CD8-positive, alpha-beta memory T cell (primary cell): Measurements from ENCODE around the gene TRMT61A. TPM values are rescaled to one million over a fixed set of nuclear protein-coding genes. Genes with fewer than 3 reads are reported as not detected.

Experiments used
- CTCF ChIA-PET: fragments of 350-600 bp; sonication (Branson Sonifier 250); formaldehyde crosslinking; loops from one replicate; lab custom pipeline; 2021; ENCODE audit warnings: antibody characterized with exemption; lab: Charles Lee
- POLR2A ChIA-PET: fragments of 350-600 bp; sonication (Branson Sonifier 250); formaldehyde crosslinking; loops from one replicate; lab custom pipeline; 2021; ENCODE audit warnings: antibody characterized with exemption; lab: Charles Lee
- DNase-seq, 5 donors: peaks; one replicate each; pipeline versions ENCODE4 v3.0.0 to v3.0.0-alpha.2; 2020 to 2022; ENCODE audit warnings: mixed read lengths in 1 of 5
- H3K27ac ChIP-seq: one replicate; pipeline ENCODE4 v1.7.0; 2013; ENCODE audit warnings: low read depth, mild to moderate bottlenecking, low read length, moderate library complexity
- H3K27me3 ChIP-seq: 2 replicates; pipeline ENCODE4 v1.7.0; 2013; ENCODE audit warnings: low read length, mild to moderate bottlenecking; ENCODE audit not compliant: insufficient read depth, poor library complexity, severe bottlenecking
- H3K36me3 ChIP-seq: 2 replicates; pipeline ENCODE4 v1.7.0; 2013; ENCODE audit warnings: mild to moderate bottlenecking, low read length, moderate library complexity; ENCODE audit not compliant: insufficient read depth
- H3K4me1 ChIP-seq: 2 replicates; pipeline ENCODE4 v1.7.0; 2013; ENCODE audit warnings: mild to moderate bottlenecking, low read length, moderate library complexity; ENCODE audit not compliant: insufficient read depth
- H3K4me3 ChIP-seq: 2 replicates; pipeline ENCODE4 v1.7.0; 2013; ENCODE audit warnings: mild to moderate bottlenecking, low read length
- H3K9me3 ChIP-seq: 2 replicates; pipeline ENCODE4 v1.7.0; 2013; ENCODE audit warnings: mild to moderate bottlenecking, low read length
- H3K27ac Mint-ChIP-seq, 8 donors: one replicate each; pipeline ENCODE4 v1.8.0; 2020 to 2021; ENCODE audit warnings: mixed read lengths in 8 of 8, mild to moderate bottlenecking in 6 of 8, inconsistent platforms in 3 of 8, moderate library complexity in 3 of 8
- H3K27me3 Mint-ChIP-seq, 2 donors: one replicate each; pipeline ENCODE4 v1.8.0; 2020 to 2021; ENCODE audit warnings: mixed read lengths in 2 of 2, mild to moderate bottlenecking in 1 of 2, moderate library complexity in 1 of 2
- H3K36me3 Mint-ChIP-seq, 3 donors: one replicate each; pipeline ENCODE4 v1.8.0; 2020 to 2021; ENCODE audit warnings: mixed read lengths in 3 of 3, inconsistent platforms in 1 of 3, mild to moderate bottlenecking in 1 of 3
- H3K4me1 Mint-ChIP-seq, 3 donors: one replicate each; pipeline ENCODE4 v1.8.0; 2020 to 2021; ENCODE audit warnings: mixed read lengths in 3 of 3, inconsistent platforms in 1 of 3, mild to moderate bottlenecking in 1 of 3
- H3K4me3 Mint-ChIP-seq, 7 donors: one replicate each; pipeline ENCODE4 v1.8.0; 2020 to 2021; ENCODE audit warnings: mixed read lengths in 7 of 7, mild to moderate bottlenecking in 6 of 7, moderate library complexity in 4 of 7, inconsistent platforms in 2 of 7
- H3K9me3 Mint-ChIP-seq, 5 donors: one replicate each; pipeline ENCODE4 v1.8.0; 2020 to 2022; ENCODE audit warnings: mixed read lengths in 5 of 5, mild to moderate bottlenecking in 3 of 5, moderate library complexity in 2 of 5, inconsistent platforms in 1 of 5
- polyA plus RNA-seq: library from polyadenylated mRNA; unstranded; fragments of 300-500 nt; fragmentation: Illumina TruSeq; gene quantifications from one replicate; pipeline ENCODE4 v1.2.3, GENCODE V29; 2021
- total RNA-seq, 2 experiments: library from RNA; stranded (reverse); gene quantifications; one replicate each; pipeline ENCODE4 v1.2.3, GENCODE V29; 2021

The TRMT61A gene
- total and polyA plus RNA-seq, 3 experiments from 2014 or later, result 8.2 to 29.5 (median 28.4) TPM

DNA sequence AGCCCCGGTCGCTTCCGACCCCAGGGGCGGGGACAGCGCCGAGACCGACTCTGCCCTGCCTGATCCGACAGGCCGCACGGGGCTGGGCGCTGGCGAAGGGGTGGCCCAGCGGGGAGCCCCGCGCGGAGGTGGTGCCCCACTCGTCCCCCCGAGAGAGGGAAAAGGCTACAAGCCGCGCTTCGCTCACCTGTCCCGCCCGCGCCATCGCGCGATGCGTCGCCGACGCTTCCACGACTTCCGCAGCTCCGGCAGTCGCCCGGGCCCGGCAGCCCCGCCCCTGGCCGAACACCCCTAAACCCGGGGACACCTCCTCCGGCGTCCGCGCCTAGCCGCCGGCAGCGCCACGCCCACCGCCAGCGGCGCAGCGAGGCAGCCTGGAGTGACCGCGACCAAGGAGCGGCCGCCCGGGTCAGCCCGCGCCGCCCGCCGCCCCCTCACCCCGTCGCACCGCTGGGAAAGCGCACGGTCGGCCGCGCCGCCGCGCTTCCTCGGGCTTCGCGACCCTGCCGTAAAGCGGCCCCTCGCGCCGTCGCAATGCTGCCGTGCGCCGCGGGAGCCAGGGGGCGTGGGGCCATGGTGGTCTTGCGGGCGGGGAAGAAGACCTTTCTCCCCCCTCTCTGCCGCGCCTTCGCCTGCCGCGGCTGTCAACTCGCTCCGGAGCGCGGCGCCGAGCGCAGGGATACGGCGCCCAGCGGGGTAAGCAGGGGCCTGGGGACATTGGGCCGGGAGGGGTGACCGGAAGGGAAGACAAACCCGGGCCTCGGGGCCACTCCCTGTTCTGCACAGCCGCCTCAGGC lies 33.6 kb downstream of the TRMT61A start, which contains the start of the genes BAG5 and COA8:
Gene BAG5 (minus strand): TSS at position 229 of the 797 bp plus-strand sequence. CDS start 1,493 bp downstream, outside the sequence.
Gene COA8 (plus strand): TSS at position 532 of the 797 bp plus-strand sequence. CDS start 42 bp downstream, at position 574.
- Mint-ChIP-seq H3K9me3 (no peaks in the 10 kb centered on the region), H3K36me3 (peaks cover 0 to 46% (median 4%) of the 10 kb centered on the region in 3 donors), H3K27me3 (no peaks in the 10 kb centered on the region), H3K4me1 (peaks cover 50 to 74% (median 65%) of the 10 kb centered on the region in 3 donors), H3K4me3 (peak within 1 kb of the TSS; percentile 85 to 96 (median 93)), H3K27ac (peak within 1 kb of the TSS; percentile 75 to 96 (median 93))
- Histone ChIP-seq H3K4me1 (peaks cover 41% of the 10 kb centered on the region), H3K27me3 (no peaks in the 10 kb centered on the region), H3K36me3 (peaks cover 20% of the 10 kb centered on the region), H3K9me3 (no peaks in the 10 kb centered on the region), H3K4me3 (peak within 1 kb of the TSS; percentile 73), H3K27ac (peak within 1 kb of the TSS; percentile 79)
- peak; percentile 79 to 91 (median 87) for DNase-seq
- POLR2A ChIA-PET, result interaction anchor here (0.6 to 1.6 kb wide), 6 partner anchors 33 to 229 kb away, joined by 3 to 8 read pairs (median 6); partner anchors contain the start of genes EIF5, KLC1 and TRMT61A
- CTCF ChIA-PET, result interaction anchor here (1.0 to 1.1 kb wide), 3 partner anchors 9 to 169 kb away, joined by 3 to 4 read pairs (median 3); no protein-coding TSS in a partner anchor

DNA sequence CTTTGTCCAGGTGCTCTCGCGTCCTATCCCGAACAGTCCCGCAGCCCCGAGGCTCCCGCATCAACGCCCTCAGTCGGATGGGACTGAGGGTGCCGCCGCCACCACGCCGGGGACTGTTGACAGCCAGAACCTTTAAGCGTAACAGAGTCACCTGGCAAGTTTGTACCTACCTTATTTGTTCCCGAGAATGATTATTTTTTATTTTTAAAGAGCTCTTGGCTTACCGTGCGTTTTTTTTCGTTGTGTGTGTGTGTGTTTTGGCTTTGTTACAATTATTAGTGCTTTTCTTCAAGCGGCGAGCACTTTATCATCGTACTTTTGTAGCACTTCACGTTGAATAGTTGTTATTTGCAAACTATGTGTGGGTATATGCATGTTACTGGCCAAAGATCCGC lies 34.2 kb downstream of the TRMT61A start:
- Histone ChIP-seq H3K4me1 (peaks cover 39% of the 10 kb centered on the region), H3K27ac (peak overlapping the region; percentile 79), H3K4me3 (peak overlapping the region; percentile 73), H3K27me3 (no peaks in the 10 kb centered on the region), H3K36me3 (peaks cover 19% of the 10 kb centered on the region), H3K9me3 (no peaks in the 10 kb centered on the region)
- no peak for DNase-seq
- CTCF ChIA-PET, result interaction anchor here (1.4 kb wide), 1 partner anchor 32 kb away, joined by 4 read pairs; no protein-coding TSS in a partner anchor
- Mint-ChIP-seq H3K27ac (peak overlapping the region; percentile 70 to 94 (median 84)), H3K27me3 (no peaks in the 10 kb centered on the region), H3K9me3 (no peaks in the 10 kb centered on the region), H3K36me3 (peaks cover 0 to 42% (median 2%) of the 10 kb centered on the region in 3 donors), H3K4me3 (peak overlapping the region; percentile 85 to 96 (median 90)), H3K4me1 (peaks cover 50 to 74% (median 66%) of the 10 kb centered on the region in 3 donors)
- POLR2A ChIA-PET, result no interaction called here

DNA sequence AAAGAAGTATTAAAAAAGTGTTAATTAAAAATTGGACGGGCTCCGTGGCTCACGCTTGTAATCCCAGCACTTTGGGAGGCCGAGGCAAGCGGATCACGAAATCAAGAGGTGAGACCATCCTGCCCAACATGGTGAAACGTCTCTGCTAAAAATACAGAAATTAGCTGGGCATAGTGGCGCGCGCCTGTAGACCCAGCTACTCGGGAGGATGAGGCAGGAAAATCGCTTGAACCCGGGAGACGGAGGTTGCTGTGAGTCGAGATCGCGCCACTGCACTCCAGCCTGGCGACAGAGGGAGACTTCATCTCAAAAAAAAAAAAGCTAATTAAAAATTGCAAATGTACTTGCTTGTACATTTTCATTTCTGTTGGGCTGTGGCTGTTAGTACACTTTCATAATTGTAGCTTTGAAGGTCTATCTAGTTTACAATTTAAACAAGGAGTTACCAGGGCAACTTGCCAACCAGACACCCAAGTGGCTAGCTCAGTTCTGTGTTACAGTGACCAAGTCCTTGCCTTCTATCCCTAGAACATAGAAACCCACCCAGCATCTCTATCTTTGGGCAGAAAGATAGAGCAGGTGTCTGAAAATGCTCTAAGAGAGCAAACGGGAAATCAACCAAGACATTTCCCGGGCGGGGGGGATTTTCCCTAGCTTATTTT lies 35.0 kb downstream of the TRMT61A start:
- H3K4me1 ChIP-seq, result peaks cover 33% of the 10 kb centered on the region
- peak overlapping the region in 5 of 8 donors; percentile 22 to 91 (median 70) for H3K27ac Mint-ChIP-seq
- H3K9me3 ChIP-seq, result no peaks in the 10 kb centered on the region
- DNase-seq, result no peak
- ChIA-PET POLR2A (no interaction called here), CTCF (interaction anchor here (1.4 kb wide), 1 partner anchor 33 kb away, joined by 4 read pairs; no protein-coding TSS in a partner anchor)
- H3K27ac ChIP-seq, result no peak overlapping the region
- H3K9me3 Mint-ChIP-seq, result no peaks in the 10 kb centered on the region
- H3K4me3 ChIP-seq, result no peak overlapping the region
- peaks cover 45 to 67% (median 58%) of the 10 kb centered on the region in 3 donors for H3K4me1 Mint-ChIP-seq
- peaks cover 0 to 36% (median 2%) of the 10 kb centered on the region in 3 donors for H3K36me3 Mint-ChIP-seq
- no peaks in the 10 kb centered on the region for H3K27me3 Mint-ChIP-seq
- H3K27me3 ChIP-seq, result no peaks in the 10 kb centered on the region
- H3K4me3 Mint-ChIP-seq, result peak overlapping the region; percentile 79 to 96 (median 90)
- peaks cover 14% of the 10 kb centered on the region for H3K36me3 ChIP-seq

DNA sequence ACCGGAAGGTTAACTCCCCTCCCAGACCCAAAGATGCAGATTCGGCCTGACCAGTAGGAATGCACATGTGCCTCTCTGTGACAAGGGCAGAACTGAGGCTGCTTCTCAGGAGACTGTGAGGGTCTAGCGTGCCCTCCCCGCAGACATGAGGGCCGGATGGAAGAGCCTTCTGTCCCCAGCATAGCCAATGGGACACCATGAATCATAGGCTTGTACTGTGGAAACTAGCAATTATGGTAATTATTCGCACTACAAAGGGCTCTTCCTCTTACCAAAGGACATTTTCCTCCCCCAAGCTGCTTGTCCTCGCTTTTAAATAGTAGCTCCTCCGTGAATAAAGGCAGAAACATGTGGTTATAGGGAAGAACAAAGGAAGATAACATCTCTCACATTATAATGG lies 40.0 kb downstream of the TRMT61A start:
- POLR2A ChIA-PET, result no interaction called here
- Mint-ChIP-seq H3K36me3 (peaks cover 0 to 20% (median 0%) of the 10 kb centered on the region in 3 donors), H3K27me3 (no peaks in the 10 kb centered on the region), H3K27ac (no peak overlapping the region), H3K4me3 (no peak overlapping the region), H3K9me3 (no peaks in the 10 kb centered on the region), H3K4me1 (peaks cover 13 to 32% (median 18%) of the 10 kb centered on the region in 3 donors)
- Histone ChIP-seq H3K27ac (no peak overlapping the region), H3K9me3 (no peaks in the 10 kb centered on the region), H3K27me3 (no peaks in the 10 kb centered on the region), H3K4me3 (no peak overlapping the region), H3K4me1 (peaks cover 4% of the 10 kb centered on the region), H3K36me3 (peaks cover 3% of the 10 kb centered on the region)
- CTCF ChIA-PET, result interaction anchor here (1.0 kb wide), 1 partner anchor 38 kb away, joined by 3 read pairs; no protein-coding TSS in a partner anchor
- no peak for DNase-seq

DNA sequence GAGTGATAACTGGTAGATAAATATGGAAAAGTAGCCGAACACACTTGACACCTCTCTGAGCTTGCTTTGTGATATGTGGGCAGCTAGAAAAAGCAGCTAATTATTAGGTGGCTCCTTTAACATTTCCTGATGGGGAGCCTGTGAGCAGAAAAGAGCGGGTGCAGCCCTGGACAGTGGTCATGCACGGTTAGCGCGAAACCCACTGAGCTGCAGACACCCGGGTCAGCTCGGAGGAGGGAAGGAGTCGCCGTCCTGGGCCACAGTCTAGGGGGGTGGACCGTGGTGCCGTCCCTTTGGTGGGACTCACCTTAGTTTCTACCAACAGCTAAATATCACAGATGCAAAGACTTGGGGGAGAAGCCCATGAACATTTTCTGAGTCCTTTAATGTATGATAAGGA lies 40.4 kb downstream of the TRMT61A start:
- peaks cover 0 to 24% (median 2%) of the 10 kb centered on the region in 3 donors for H3K36me3 Mint-ChIP-seq
- ChIA-PET POLR2A (no interaction called here), CTCF (interaction anchor here (1.0 kb wide), 1 partner anchor 38 kb away, joined by 3 read pairs; no protein-coding TSS in a partner anchor)
- Histone ChIP-seq H3K27ac (no peak overlapping the region), H3K4me1 (no peaks in the 10 kb centered on the region), H3K9me3 (no peaks in the 10 kb centered on the region), H3K4me3 (no peak overlapping the region), H3K27me3 (no peaks in the 10 kb centered on the region), H3K36me3 (peaks cover 7% of the 10 kb centered on the region)
- H3K4me3 Mint-ChIP-seq, result no peak overlapping the region
- DNase-seq, result no peak
- peaks cover 10 to 28% (median 14%) of the 10 kb centered on the region in 3 donors for H3K4me1 Mint-ChIP-seq
- H3K9me3 Mint-ChIP-seq, result no peaks in the 10 kb centered on the region
- peak overlapping the region in 1 of 8 donors; percentile 26 for H3K27ac Mint-ChIP-seq
- H3K27me3 Mint-ChIP-seq, result no peaks in the 10 kb centered on the region

DNA sequence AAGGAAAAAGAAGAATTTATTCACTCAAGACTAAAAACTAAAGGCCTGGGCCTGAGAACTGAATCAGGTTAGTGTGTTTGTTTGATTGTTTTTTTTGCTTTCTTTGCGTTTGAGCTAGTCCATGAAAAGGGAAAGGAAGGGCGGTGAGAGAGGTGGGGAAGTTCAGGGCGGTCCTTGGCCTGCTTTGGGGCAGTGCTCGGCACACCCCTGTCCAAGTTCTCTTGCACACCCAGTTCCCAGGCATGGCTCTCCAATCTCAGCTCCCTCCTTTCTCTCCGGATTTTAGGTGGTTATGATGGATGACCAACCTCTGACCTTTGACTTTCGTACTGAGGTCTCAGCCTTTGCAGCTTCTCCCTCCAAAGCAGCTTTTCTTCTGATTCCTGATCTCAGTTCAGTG lies 45.1 kb downstream of the TRMT61A start:
- ChIA-PET CTCF (no interaction called here), POLR2A (interaction anchor here (0.6 kb wide), 1 partner anchor 693 kb away, joined by 8 read pairs; no protein-coding TSS in a partner anchor)
- H3K27ac Mint-ChIP-seq, result peak overlapping the region in 1 of 8 donors; percentile 51
- peaks cover 0 to 52% (median 8%) of the 10 kb centered on the region in 3 donors for H3K36me3 Mint-ChIP-seq
- H3K27me3 ChIP-seq, result no peaks in the 10 kb centered on the region
- DNase-seq, result no peak
- H3K9me3 Mint-ChIP-seq, result no peaks in the 10 kb centered on the region
- H3K4me1 ChIP-seq, result no peaks in the 10 kb centered on the region
- H3K4me3 Mint-ChIP-seq, result no peak overlapping the region
- H3K4me1 Mint-ChIP-seq, result peaks cover 0 to 4% (median 4%) of the 10 kb centered on the region in 3 donors
- no peak overlapping the region for H3K27ac ChIP-seq
- H3K36me3 ChIP-seq, result peaks cover 16% of the 10 kb centered on the region
- no peaks in the 10 kb centered on the region for H3K9me3 ChIP-seq
- no peaks in the 10 kb centered on the region for H3K27me3 Mint-ChIP-seq
- H3K4me3 ChIP-seq, result no peak overlapping the region

DNA sequence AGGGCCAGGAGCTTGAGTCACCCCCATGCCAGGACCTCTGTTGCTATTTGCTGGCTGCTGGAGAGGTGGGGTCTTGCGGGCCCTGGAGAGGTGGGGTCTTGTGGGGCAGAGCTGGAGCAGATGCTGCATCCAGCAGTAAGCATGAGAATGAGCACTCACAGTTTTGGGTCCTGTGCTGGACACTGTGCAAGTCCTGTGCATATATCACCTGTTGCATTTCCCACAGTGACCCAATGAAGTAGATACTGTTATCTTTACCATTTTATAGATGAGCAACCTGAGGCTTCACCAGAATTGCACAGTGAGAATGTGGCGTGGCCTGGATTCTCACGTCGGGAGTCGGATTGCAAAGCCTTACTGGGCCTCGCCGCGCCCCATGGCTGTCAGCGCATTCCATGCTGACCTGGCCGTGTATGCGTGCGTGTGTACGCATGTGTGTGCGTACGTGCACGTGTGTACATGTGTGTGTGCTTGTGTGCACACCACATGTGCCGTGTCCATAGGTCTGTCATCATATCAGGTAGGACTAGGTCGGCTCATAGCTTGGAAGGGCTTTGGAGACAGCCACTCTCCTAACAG lies 45.8 kb downstream of the TRMT61A start:
- Mint-ChIP-seq H3K4me1 (peaks cover 0 to 3% (median 0%) of the 10 kb centered on the region in 3 donors), H3K9me3 (no peaks in the 10 kb centered on the region)
- POLR2A ChIA-PET, result no interaction called here

More for the DNA sequence above, 45.8 kb downstream of the TRMT61A start:
- Histone ChIP-seq H3K4me3 (no peak overlapping the region), H3K9me3 (no peaks in the 10 kb centered on the region), H3K4me1 (no peaks in the 10 kb centered on the region), H3K36me3 (peaks cover 16% of the 10 kb centered on the region), H3K27ac (no peak overlapping the region), H3K27me3 (no peaks in the 10 kb centered on the region)
- H3K36me3 Mint-ChIP-seq, result peaks cover 0 to 52% (median 8%) of the 10 kb centered on the region in 3 donors
- no peaks in the 10 kb centered on the region for H3K27me3 Mint-ChIP-seq
- CTCF ChIA-PET, result no interaction called here
- DNase-seq, result no peak
- no peak overlapping the region for H3K27ac Mint-ChIP-seq
- no peak overlapping the region for H3K4me3 Mint-ChIP-seq
